ENCODE results near the gene LSMEM2. TPM values are rescaled to one million over a fixed set of nuclear protein-coding genes. Genes with fewer than 3 reads are reported as not detected.
"Not testable (repeated sequence)": the region's sequence is repeated elsewhere in the genome, so short reads cannot be mapped to it uniquely, and the experiment has no call there.

Gene LSMEM2
- total RNA-seq, 1 donor from 2014 or later: not detected

DNA sequence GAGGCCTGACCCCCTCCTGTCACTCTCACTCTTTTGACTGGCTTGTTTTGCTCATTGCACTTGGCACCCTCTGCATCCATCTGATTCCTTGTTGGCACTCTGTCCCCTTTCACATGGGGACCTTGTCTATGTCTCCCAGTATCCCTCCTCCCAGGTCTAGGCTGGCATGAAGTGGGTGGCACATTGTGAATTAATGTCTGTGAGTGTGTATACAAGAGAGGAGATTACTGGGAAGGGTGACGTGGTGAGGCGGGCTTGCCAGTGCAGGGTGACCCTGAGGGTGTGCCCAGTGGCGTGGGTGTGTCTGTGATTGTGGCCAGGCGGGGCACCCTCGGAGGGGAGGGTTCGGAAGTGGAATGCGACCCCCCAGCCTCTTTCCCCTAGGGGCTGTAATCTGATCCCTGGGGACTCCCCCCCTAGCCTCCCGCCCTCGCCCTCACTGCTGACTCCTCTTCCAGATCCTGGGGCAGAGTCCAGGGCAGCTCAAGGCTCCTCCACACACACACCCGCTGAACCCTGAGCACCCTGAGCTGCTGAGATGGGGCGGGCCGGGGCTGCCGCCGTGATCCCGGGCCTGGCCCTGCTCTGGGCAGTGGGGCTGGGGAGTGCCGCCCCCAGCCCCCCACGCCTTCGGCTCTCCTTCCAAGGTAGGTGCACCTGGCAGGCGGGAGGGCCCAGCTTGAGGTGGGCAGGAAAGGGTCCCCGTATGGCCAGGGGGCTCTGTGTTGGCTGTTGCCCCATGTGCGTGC lies 10.0 kb upstream of the LSMEM2 start, which contains the start of gene SEMA3B:
Gene SEMA3B, plus strand, starts transcription at position 445 of the 749 bp plus-strand sequence. Its CDS starts 94 bp downstream, at position 539.
- TF ChIP-seq, protein P1, sequence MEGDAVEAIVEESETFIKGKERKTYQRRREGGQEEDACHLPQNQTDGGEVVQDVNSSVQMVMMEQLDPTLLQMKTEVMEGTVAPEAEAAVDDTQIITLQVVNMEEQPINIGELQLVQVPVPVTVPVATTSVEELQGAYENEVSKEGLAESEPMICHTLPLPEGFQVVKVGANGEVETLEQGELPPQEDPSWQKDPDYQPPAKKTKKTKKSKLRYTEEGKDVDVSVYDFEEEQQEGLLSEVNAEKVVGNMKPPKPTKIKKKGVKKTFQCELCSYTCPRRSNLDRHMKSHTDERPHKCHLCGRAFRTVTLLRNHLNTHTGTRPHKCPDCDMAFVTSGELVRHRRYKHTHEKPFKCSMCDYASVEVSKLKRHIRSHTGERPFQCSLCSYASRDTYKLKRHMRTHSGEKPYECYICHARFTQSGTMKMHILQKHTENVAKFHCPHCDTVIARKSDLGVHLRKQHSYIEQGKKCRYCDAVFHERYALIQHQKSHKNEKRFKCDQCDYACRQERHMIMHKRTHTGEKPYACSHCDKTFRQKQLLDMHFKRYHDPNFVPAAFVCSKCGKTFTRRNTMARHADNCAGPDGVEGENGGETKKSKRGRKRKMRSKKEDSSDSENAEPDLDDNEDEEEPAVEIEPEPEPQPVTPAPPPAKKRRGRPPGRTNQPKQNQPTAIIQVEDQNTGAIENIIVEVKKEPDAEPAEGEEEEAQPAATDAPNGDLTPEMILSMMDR (conservative IDR thresholded peaks at IDR 0.05; ENCODE audit: low read depth, low read length): no peak
- DNase-seq (ENCODE audit: low read depth): no peak
- H3K4me3 ChIP-seq (ENCODE audit: low read depth, low read length): peak within 1 kb of the TSS; percentile 68

DNA sequence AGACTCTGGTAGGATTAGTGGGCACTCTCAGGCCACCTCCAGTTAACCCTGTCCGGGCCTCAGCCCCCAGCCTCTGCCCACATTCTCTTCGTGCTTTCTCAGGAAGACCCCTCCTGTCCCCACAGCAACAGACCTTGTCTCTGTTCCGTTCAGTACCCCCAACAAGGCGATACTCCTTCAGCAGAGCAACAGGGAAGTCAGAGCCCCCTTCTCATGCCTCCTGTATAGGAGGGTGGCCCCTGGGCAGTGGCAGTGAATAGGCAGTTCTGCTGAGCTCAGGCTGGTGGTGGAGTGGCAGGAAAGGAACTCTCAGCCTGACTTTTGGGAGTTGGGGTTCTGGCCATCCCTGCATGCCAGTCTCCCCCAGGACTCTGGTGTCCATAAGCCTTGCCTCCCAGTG lies 9.4 kb upstream of the LSMEM2 start:
- no peak for DNase-seq (ENCODE audit: low read depth)
- TF ChIP-seq, protein P1 (conservative IDR thresholded peaks at IDR 0.05; ENCODE audit: low read depth, low read length): no peak
- peak overlapping the region; percentile 61 for H3K4me3 ChIP-seq (ENCODE audit: low read depth, low read length)

DNA sequence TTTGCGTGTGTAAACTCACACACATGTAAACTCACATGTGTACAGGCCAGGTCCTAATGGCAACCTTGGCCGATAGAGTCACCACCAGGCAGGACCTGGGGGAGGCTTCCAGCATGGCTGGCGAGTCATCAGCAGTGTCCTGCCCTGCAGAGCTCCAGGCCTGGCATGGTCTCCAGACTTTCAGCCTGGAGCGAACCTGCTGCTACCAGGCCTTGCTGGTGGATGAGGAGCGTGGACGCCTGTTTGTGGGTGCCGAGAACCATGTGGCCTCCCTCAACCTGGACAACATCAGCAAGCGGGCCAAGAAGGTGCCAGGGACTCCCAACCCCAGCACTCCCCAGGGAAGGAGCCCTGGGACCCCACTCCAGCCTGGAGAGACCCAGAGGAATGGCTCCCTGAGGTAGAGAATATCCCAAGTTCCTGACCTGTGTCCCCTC lies 8.9 kb upstream of the LSMEM2 start:
- peak overlapping the region; percentile 61 for H3K4me3 ChIP-seq (ENCODE audit: low read depth, low read length)
- TF ChIP-seq, protein P1 (conservative IDR thresholded peaks at IDR 0.05; ENCODE audit: low read depth, low read length): no peak
- DNase-seq (ENCODE audit: low read depth): no peak

DNA sequence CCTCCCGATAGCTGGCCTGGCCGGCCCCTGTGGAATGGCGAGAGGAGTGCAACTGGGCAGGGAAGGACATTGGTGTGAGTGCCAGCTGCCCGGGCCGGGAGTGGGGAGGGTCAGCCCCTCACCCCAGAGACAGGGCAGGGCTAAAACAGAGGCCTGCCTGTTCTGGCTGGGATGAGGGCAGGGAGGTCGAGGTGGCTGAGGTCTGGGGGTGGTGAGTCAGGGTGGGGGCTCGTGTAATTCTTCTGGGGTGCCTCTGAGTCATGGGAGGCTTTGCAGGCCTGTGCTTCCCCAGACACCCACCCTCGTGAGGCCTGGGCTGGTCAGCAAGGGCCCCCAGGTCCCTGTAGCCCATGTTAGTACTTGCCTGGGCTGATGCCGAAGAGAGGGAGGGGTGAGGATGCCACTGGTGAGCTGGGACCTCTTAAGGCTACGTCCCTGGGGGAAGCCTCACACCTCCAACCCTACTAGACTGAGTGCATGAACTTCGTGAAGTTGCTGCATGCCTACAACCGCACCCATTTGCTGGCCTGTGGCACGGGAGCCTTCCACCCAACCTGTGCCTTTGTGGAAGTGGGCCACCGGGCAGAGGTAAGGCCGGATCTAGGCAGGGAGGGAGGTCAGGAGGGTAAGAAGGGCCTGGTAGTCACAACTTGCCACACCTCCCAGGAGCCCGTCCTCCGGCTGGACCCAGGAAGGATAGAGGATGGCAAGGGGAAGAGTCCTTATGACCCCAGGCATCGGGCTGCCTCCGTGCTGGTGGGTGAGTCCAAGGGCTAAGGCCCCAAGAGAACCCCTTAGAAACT lies 8.3 kb upstream of the LSMEM2 start:
- TF ChIP-seq, protein P1 (conservative IDR thresholded peaks at IDR 0.05; ENCODE audit: low read depth, low read length): no peak
- peak overlapping the region; percentile 61 for H3K4me3 ChIP-seq (ENCODE audit: low read depth, low read length)
- DNase-seq (ENCODE audit: low read depth): no peak

DNA sequence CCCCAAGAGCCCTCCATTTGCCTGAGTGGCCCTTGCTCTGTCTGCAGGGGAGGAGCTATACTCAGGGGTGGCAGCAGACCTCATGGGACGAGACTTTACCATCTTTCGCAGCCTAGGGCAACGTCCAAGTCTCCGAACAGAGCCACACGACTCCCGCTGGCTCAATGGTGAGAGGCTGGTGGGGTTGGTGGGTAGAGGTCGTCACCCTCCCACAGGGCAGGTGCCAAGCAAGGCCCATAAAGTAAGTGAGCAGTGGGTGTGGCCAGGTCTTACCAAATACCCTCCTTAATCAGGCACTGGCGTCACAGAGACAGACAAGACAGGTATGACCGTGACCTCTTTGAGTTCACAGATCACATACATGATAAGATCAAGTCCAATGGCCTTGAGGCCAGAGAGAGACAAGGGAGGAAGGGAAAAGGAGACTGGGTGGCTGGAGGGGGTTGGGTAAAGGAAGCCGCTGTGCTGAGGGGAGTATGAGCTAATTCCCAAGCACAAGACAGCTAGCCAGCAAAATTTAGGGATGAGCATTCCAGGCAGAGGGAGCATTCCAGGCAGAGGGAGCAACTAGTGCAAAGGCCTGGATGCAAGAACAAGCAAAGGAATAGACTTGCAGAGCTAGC lies 7.5 kb upstream of the LSMEM2 start:
- no peak overlapping the region for H3K4me3 ChIP-seq (ENCODE audit: low read depth, low read length)
- DNase-seq (ENCODE audit: low read depth): no peak
- TF ChIP-seq, protein P1 (conservative IDR thresholded peaks at IDR 0.05; ENCODE audit: low read depth, low read length): no peak

DNA sequence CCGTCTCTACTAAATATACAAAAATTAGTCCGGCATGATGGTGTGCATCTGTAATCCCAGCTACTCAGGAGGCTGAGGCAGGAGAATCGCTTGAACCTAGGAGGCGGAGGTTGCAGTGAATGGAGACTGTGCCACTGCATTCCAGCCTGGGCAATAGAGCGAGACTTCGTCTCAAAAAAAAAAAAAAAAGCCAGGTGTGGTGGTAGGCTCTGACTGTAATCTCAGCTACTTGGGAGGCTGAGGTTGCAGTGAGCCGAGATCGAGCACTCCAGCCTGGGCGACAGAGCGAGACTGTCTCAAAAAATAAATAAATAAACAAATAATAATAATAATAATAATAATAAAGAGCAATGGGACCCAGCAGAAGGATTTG lies 6.4 kb upstream of the LSMEM2 start:
- not testable (repeated sequence) for DNase-seq (ENCODE audit: low read depth); H3K4me3 ChIP-seq (ENCODE audit: low read depth, low read length)

Measured in epithelial cell of proximal tubule (primary cell).